Smooth muscle cell (in vitro differentiated cells): ENCODE measurements around the gene PROM1. TPM values are rescaled to one million over a fixed set of nuclear protein-coding genes. Genes with fewer than 3 reads are reported as not detected.
A peak's percentile ranks its signal among the peaks of the same experiment; 100 is the strongest.

Experiments used
- DNase-seq: peaks from one replicate; lab custom pipeline; 2025; ENCODE audit not compliant: unreplicated experiment; lab: John Stamatoyannopoulos, UW
- H2AFZ ChIP-seq: fragments of 200-600 bp; sonication (generic); 2 replicates; pipeline ENCODE4 v1.6.0; 2016; ENCODE audit warnings: antibody characterized with exemption, low read depth, mild to moderate bottlenecking
- H3F3A ChIP-seq: fragments of 200-600 bp; sonication (generic); 2 replicates; pipeline ENCODE4 v1.6.0; 2017; ENCODE audit warnings: antibody characterized with exemption, low read depth
- H3K27ac ChIP-seq: fragments of 200-600 bp; sonication (generic); 2 replicates; pipeline ENCODE4 v1.5.1; 2016; ENCODE audit warnings: low read depth, mild to moderate bottlenecking
- H3K27me3 ChIP-seq: fragments of 200-600 bp; sonication (generic); 2 replicates; pipeline ENCODE4 v1.6.1; 2016; ENCODE audit warnings: low read depth, mild to moderate bottlenecking
- H3K36me3 ChIP-seq: fragments of 200-600 bp; sonication (generic); 2 replicates; pipeline ENCODE4 v1.5.1; 2016; ENCODE audit warnings: low read depth
- H3K4me1 ChIP-seq: fragments of 200-600 bp; sonication (generic); 2 replicates; pipeline ENCODE4 v1.5.1; 2016; ENCODE audit warnings: low read depth
- H3K4me2 ChIP-seq: fragments of 200-600 bp; sonication (generic); 2 replicates; pipeline ENCODE4 v1.6.0; 2016; ENCODE audit warnings: mild to moderate bottlenecking
- H3K4me3 ChIP-seq: fragments of 200-600 bp; sonication (generic); 2 replicates; pipeline ENCODE4 v1.5.1; 2016; ENCODE audit warnings: mild to moderate bottlenecking
- H3K79me2 ChIP-seq: fragments of 200-600 bp; sonication (generic); 2 replicates; pipeline ENCODE4 v1.6.0; 2016; ENCODE audit warnings: low read depth, mild to moderate bottlenecking
- H3K9ac ChIP-seq: fragments of 200-600 bp; sonication (generic); 2 replicates; pipeline ENCODE4 v1.6.0; 2016; ENCODE audit warnings: low read depth
- H3K9me3 ChIP-seq: fragments of 200-600 bp; sonication (generic); replicated peaks from 2 replicates; pipeline ENCODE4 v1.5.1; 2016; ENCODE audit warnings: low read depth
- H4K20me1 ChIP-seq: fragments of 200-600 bp; sonication (generic); 2 replicates; pipeline ENCODE4 v1.6.0; 2016; ENCODE audit warnings: low read depth
- WGBS: methylation state at CpG from one replicate; pipeline ENCODE4 v1.1.7; 2016; ENCODE audit warnings: low lambda C conversion rate; 5-methylcytosine and 5-hydroxymethylcytosine counted together
- polyA plus RNA-seq: library from polyadenylated mRNA; unstranded; fragments of >200 nt; fragmentation: Nextera tagmentation; extraction: Ambion mirVana; gene quantifications from 2 replicates; pipeline ENCODE4 v1.2.1, GENCODE V29; 2016
- total RNA-seq: library from RNA; depleted of rRNA; stranded (reverse); fragments of >200 nt; gene quantifications from 2 replicates; pipeline ENCODE4 v1.2.3, GENCODE V29; 2014
- TF ChIP-seq, protein P1 (sequence below): fragments of 200-600 bp; sonication (generic); IDR thresholded peaks from 2 replicates; pipeline ENCODE4 v1.5.1; 2017; ENCODE audit warnings: borderline replicate concordance, mild to moderate bottlenecking, antibody characterized with exemption; ENCODE audit not compliant: insufficient read depth, poor library complexity, severe bottlenecking

Gene PROM1
- total and polyA plus RNA-seq, 2 experiments from 2014 or later = 0.56 to 1.7 TPM

DNA sequence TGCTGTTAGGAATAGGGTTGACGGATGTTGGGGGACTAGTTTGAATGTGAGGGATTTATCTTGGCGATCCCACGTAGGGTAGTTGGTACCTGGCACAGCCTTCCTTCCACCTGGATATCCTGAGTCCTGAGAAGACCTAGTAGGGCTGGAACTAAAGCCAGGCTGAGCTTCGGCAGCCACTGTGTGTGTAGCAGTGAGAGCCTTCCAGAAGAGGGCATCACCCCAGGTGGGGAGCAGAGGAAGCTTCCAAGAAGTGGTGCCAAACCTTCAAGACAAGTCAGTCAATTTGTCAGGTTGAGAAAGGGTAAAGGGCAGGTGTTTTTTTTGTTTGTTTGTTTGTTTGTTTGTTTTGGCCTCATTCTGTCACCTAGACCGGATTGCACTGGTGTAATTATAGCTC lies 119.7 kb downstream of the PROM1 start:
- no peak overlapping the region for H2AFZ ChIP-seq
- 86% methylated on average over 5 of the region's 5 CpGs for WGBS
- H3K9me3 ChIP-seq = no peaks in the 10 kb centered on the region
- H3K9ac ChIP-seq = no peak overlapping the region
- no peaks in the 10 kb centered on the region for H3K27me3 ChIP-seq
- H4K20me1 ChIP-seq = no peaks in the 10 kb centered on the region
- TF ChIP-seq, protein P1, sequence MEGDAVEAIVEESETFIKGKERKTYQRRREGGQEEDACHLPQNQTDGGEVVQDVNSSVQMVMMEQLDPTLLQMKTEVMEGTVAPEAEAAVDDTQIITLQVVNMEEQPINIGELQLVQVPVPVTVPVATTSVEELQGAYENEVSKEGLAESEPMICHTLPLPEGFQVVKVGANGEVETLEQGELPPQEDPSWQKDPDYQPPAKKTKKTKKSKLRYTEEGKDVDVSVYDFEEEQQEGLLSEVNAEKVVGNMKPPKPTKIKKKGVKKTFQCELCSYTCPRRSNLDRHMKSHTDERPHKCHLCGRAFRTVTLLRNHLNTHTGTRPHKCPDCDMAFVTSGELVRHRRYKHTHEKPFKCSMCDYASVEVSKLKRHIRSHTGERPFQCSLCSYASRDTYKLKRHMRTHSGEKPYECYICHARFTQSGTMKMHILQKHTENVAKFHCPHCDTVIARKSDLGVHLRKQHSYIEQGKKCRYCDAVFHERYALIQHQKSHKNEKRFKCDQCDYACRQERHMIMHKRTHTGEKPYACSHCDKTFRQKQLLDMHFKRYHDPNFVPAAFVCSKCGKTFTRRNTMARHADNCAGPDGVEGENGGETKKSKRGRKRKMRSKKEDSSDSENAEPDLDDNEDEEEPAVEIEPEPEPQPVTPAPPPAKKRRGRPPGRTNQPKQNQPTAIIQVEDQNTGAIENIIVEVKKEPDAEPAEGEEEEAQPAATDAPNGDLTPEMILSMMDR = no peak
- no peaks in the 10 kb centered on the region for H3K36me3 ChIP-seq
- no peaks in the 10 kb centered on the region for H3F3A ChIP-seq
- DNase-seq = no peak
- H3K27ac ChIP-seq = no peak overlapping the region
- no peak overlapping the region for H3K4me2 ChIP-seq
- no peaks in the 10 kb centered on the region for H3K4me1 ChIP-seq
- no peak overlapping the region for H3K4me3 ChIP-seq
- H3K79me2 ChIP-seq = no peaks in the 10 kb centered on the region

DNA sequence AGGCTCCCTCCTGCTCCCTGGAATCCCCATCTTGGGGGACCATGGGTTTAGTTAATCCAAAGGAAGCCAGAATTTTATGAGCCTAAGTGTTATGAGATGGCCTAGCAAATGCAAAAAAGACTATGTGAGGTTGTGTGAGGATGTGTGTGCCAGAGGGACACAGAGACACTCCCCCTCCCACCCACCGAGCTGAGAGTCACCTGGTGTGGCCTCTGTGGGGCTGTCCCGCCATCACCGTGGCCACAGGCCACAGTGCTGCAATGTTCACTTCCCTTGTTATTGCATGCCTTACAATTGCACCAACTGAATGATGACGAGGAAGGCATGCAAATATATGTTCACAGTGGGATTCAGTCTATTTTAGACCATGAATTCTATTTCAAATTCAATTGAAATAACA lies 120.2 kb downstream of the PROM1 start:
- Histone ChIP-seq H3K27me3 (no peaks in the 10 kb centered on the region), H3K4me3 (no peak overlapping the region), H4K20me1 (no peaks in the 10 kb centered on the region), H3K9me3 (no peaks in the 10 kb centered on the region), H3K9ac (no peak overlapping the region), H2AFZ (no peak overlapping the region), H3K4me2 (no peak overlapping the region), H3K27ac (no peak overlapping the region), H3K79me2 (no peaks in the 10 kb centered on the region), H3F3A (no peaks in the 10 kb centered on the region), H3K36me3 (no peaks in the 10 kb centered on the region), H3K4me1 (no peaks in the 10 kb centered on the region)
- TF ChIP-seq, protein P1 = no peak
- DNase-seq = no peak
- WGBS = 79% methylated on average over 4 of the region's 4 CpGs

DNA sequence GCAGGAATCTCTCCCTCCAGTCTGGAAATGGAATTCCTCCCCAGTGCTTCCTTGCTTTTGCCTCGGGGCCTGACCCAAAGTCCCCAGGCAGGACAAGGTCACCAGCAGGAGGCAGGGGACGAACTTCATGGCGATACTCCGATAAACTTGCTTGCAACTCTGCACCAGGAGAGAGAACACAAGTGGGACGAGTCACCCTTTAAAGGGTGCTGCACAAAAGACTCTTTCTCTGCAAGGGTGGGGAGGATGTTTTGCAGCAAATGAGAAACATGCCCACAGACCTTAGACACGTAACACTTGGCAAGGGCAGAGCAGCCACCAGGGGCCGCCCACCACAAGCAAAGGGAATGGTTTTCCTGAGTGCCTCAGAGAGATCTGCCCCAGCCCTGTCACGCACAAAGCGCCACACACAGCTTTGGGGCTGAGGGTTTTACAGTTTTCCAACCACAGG lies 120.8 kb downstream of the PROM1 start, which contains the start of gene FGFBP2:
TSS of gene FGFBP2 (minus strand) at position 175 of the 451 bp plus-strand sequence. CDS start at position 129, 46 bp downstream.
- H3K27me3 ChIP-seq = no peaks in the 10 kb centered on the region
- H2AFZ ChIP-seq = no peak within 1 kb of the TSS
- no peak within 1 kb of the TSS for H3K9ac ChIP-seq
- H4K20me1 ChIP-seq = no peaks in the 10 kb centered on the region
- no peaks in the 10 kb centered on the region for H3K36me3 ChIP-seq
- H3K4me1 ChIP-seq = no peaks in the 10 kb centered on the region
- H3K4me3 ChIP-seq = no peak within 1 kb of the TSS
- no peaks in the 10 kb centered on the region for H3K9me3 ChIP-seq
- no peak within 1 kb of the TSS for H3K27ac ChIP-seq
- no peaks in the 10 kb centered on the region for H3F3A ChIP-seq
- DNase-seq = peak; percentile 17
- TF ChIP-seq, protein P1 = peak; percentile 57
- 46% methylated on average over 9 of the region's 9 CpGs for WGBS
- no peaks in the 10 kb centered on the region for H3K79me2 ChIP-seq
- no peak within 1 kb of the TSS for H3K4me2 ChIP-seq

DNA sequence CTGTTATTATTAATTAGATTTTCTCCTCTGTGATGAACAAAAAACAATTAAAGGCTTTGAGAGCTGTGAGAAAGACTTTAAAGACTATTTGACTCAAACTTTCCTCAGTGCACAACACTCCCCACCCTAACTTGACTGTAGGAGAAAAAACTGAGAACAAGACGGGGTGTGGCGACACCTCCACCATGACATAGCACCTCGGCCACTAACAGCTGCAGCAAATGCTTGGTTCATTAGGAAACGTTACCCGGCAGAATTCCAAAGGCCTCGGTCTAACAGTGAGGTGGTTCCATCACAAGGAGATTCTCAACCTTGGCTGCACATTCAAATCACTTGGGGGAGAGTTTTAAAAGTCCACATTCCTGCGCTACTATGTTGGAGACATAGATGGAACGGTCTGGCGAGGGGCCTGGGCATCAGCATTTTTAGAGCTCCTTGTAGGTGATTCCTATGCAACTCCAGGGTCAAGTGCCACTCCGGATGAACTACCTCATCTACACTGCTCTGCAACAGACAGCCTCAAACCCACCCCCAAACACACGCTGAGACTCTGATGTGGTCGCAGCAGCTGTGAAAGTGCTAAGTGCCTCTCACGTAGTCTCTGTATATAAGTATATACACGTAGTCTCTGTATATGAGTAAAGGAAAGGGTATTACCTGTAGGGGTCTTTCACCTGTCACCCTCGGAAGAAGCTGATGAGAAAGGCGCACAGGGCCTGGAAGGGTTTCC lies 121.9 kb downstream of the PROM1 start:
- DNase-seq = no peak
- Histone ChIP-seq H2AFZ (no peak overlapping the region), H3K4me2 (no peak overlapping the region), H3K4me1 (no peaks in the 10 kb centered on the region), H3K79me2 (no peaks in the 10 kb centered on the region), H4K20me1 (no peaks in the 10 kb centered on the region), H3K9ac (no peak overlapping the region), H3F3A (no peaks in the 10 kb centered on the region), H3K4me3 (no peak overlapping the region), H3K27ac (no peak overlapping the region), H3K36me3 (no peaks in the 10 kb centered on the region), H3K27me3 (no peaks in the 10 kb centered on the region), H3K9me3 (no peaks in the 10 kb centered on the region)
- TF ChIP-seq, protein P1 = no peak
- WGBS = 93% methylated on average over 16 of the region's 16 CpGs
